Nephron progenitor cell (in vitro differentiated cells): ENCODE data around the gene C1orf56.

Experiments
- DNase-seq: peaks from one replicate; pipeline ENCODE4 v3.0.0; 2021
- H3K27ac Mint-ChIP-seq: 2 replicates; pipeline ENCODE4 v1.8.0; 2021; ENCODE audit warnings: mild to moderate bottlenecking, moderate library complexity, mixed read lengths
- H3K27me3 Mint-ChIP-seq: 2 replicates; pipeline ENCODE4 v1.8.0; 2021; ENCODE audit warnings: mild to moderate bottlenecking, low read depth, mixed read lengths; ENCODE audit not compliant: poor library complexity
- H3K36me3 Mint-ChIP-seq: 2 replicates; pipeline ENCODE4 v1.8.0; 2021; ENCODE audit warnings: low read depth, mixed read lengths
- H3K4me1 Mint-ChIP-seq: 2 replicates; pipeline ENCODE4 v1.8.0; 2021; ENCODE audit warnings: mixed read lengths
- H3K4me3 Mint-ChIP-seq: 2 replicates; pipeline ENCODE4 v1.8.0; 2021; ENCODE audit warnings: mild to moderate bottlenecking, moderate library complexity, mixed read lengths
- H3K9me3 Mint-ChIP-seq: 2 replicates; pipeline ENCODE4 v1.8.0; 2021; ENCODE audit warnings: mild to moderate bottlenecking, moderate library complexity, mixed read lengths
- TF ChIP-seq, protein P1 (sequence below): fragments of 200-600 bp; sonication (generic); IDR thresholded peaks from 2 replicates; pipeline ENCODE4 v1.5.0; 2021; ENCODE audit warnings: antibody characterized with exemption

The C1orf56 gene, protein sequence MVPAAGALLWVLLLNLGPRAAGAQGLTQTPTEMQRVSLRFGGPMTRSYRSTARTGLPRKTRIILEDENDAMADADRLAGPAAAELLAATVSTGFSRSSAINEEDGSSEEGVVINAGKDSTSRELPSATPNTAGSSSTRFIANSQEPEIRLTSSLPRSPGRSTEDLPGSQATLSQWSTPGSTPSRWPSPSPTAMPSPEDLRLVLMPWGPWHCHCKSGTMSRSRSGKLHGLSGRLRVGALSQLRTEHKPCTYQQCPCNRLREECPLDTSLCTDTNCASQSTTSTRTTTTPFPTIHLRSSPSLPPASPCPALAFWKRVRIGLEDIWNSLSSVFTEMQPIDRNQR

DNA sequence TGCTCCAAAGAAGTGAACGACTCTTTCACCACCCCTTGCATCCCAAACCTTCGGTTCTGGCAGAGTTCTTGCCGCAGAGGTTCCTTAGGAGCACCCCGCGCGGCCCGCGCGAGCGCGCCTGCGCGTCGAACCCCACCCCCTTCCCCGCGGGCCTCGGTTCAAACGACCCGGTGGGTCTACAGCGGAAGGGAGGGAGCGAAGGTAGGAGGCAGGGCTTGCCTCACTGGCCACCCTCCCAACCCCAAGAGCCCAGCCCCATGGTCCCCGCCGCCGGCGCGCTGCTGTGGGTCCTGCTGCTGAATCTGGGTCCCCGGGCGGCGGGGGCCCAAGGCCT, at the start of gene C1orf56:
C1orf56 (plus strand) TSS at position 161 of the 334 bp plus-strand sequence; CDS start at position 258, 97 bp downstream.
- peaks cover 3% of the 10 kb centered on the region for H3K27me3 Mint-ChIP-seq
- peaks cover 59% of the 10 kb centered on the region for H3K4me1 Mint-ChIP-seq
- TF ChIP-seq, protein P1, sequence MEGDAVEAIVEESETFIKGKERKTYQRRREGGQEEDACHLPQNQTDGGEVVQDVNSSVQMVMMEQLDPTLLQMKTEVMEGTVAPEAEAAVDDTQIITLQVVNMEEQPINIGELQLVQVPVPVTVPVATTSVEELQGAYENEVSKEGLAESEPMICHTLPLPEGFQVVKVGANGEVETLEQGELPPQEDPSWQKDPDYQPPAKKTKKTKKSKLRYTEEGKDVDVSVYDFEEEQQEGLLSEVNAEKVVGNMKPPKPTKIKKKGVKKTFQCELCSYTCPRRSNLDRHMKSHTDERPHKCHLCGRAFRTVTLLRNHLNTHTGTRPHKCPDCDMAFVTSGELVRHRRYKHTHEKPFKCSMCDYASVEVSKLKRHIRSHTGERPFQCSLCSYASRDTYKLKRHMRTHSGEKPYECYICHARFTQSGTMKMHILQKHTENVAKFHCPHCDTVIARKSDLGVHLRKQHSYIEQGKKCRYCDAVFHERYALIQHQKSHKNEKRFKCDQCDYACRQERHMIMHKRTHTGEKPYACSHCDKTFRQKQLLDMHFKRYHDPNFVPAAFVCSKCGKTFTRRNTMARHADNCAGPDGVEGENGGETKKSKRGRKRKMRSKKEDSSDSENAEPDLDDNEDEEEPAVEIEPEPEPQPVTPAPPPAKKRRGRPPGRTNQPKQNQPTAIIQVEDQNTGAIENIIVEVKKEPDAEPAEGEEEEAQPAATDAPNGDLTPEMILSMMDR, result no peak
- peak; percentile 75 for DNase-seq
- H3K4me3 Mint-ChIP-seq, result peak within 1 kb of the TSS; percentile 95
- peaks cover 14% of the 10 kb centered on the region for H3K36me3 Mint-ChIP-seq
- no peaks in the 10 kb centered on the region for H3K9me3 Mint-ChIP-seq
- peak within 1 kb of the TSS; percentile 94 for H3K27ac Mint-ChIP-seq

DNA sequence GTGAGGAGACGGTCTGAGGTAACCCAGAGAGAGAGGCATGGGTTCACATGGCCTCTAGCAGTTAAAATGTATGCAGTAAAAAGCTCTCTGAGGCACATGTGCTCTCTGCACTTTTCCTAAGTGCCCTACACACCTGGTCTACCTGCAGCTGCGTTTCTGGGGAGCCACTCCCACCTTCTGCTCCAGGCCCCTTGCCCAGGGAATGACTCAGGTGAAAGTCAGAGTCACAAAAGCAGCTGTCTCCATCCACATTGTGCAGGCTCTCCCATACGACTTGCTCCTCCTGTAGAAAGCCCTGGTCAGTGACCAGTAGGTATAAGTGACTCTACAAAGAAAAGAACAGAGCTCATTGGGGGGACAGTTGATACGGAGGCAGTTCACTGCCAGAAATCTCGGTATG, 49.6 kb upstream of the C1orf56 start:
- Mint-ChIP-seq H3K4me3 (no peak overlapping the region), H3K27me3 (peaks cover 8% of the 10 kb centered on the region), H3K27ac (no peak overlapping the region), H3K36me3 (peaks cover 21% of the 10 kb centered on the region), H3K4me1 (peaks cover 26% of the 10 kb centered on the region), H3K9me3 (no peaks in the 10 kb centered on the region)
- DNase-seq, result no peak
- TF ChIP-seq, protein P1, result no peak

- TF ChIP-seq, protein P1, result no peak
- Mint-ChIP-seq H3K36me3 (peaks cover 21% of the 10 kb centered on the region), H3K27me3 (peaks cover 8% of the 10 kb centered on the region), H3K4me3 (no peak overlapping the region), H3K4me1 (peaks cover 31% of the 10 kb centered on the region), H3K9me3 (no peaks in the 10 kb centered on the region), H3K27ac (no peak overlapping the region)
- DNase-seq, result no peak
These were observed 48.4 kb upstream of the C1orf56 start for GRCh38 chr1:150999051-150999674.

GRCh38 chr1:150999926-151000325, 47.6 kb upstream of the C1orf56 start:
- Mint-ChIP-seq H3K9me3 (no peaks in the 10 kb centered on the region), H3K4me3 (no peak overlapping the region)

DNA sequence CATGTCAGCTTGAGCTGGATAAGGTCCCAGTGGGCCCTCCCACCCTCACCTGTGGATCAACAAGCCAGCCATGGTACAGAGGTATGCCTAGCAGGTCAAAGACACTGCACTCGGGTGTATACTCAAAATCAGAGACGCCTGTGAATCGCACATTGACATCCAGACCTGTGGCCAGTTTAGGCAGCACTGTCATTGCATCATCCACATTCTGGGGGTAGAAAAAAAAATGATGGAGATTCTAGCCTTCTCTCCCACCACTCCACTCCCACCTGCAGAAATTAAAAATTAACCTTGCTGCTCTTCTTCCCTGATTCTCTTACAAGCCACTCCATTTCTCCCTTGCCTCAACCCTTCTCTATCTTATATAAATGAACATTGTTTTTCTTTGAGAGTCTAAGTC, 47.1 kb upstream of the C1orf56 start:
- TF ChIP-seq, protein P1, result no peak
- peaks cover 21% of the 10 kb centered on the region for H3K36me3 Mint-ChIP-seq
- H3K9me3 Mint-ChIP-seq, result no peaks in the 10 kb centered on the region
- H3K27ac Mint-ChIP-seq, result no peak overlapping the region
- H3K4me3 Mint-ChIP-seq, result no peak overlapping the region
- DNase-seq, result no peak
- H3K4me1 Mint-ChIP-seq, result peaks cover 36% of the 10 kb centered on the region
- H3K27me3 Mint-ChIP-seq, result peaks cover 8% of the 10 kb centered on the region

More at GRCh38 chr1:150999926-151000325, 47.6 kb upstream of the C1orf56 start:
- TF ChIP-seq, protein P1, result no peak
- peaks cover 21% of the 10 kb centered on the region for H3K36me3 Mint-ChIP-seq
- H3K4me1 Mint-ChIP-seq, result peaks cover 36% of the 10 kb centered on the region
- peaks cover 8% of the 10 kb centered on the region for H3K27me3 Mint-ChIP-seq
- DNase-seq, result no peak
- no peak overlapping the region for H3K27ac Mint-ChIP-seq
